HFFc6 (cell line): Measurements from ENCODE around the gene CDKN2A. TPM values are rescaled to one million over a fixed set of nuclear protein-coding genes. Genes with fewer than 3 reads are reported as not detected.
A peak's percentile ranks its signal among the peaks of the same experiment; 100 is the strongest.

Experiments
- DNase-seq: peaks from one replicate; pipeline ENCODE4 v3.0.0-alpha.2; 2018
- H3K27ac Mint-ChIP-seq: 2 replicates; pipeline ENCODE4 v1.8.0; 2020; ENCODE audit warnings: mild to moderate bottlenecking, mixed read lengths
- H3K27me3 Mint-ChIP-seq: 2 replicates; pipeline ENCODE4 v1.8.0; 2021; ENCODE audit warnings: mild to moderate bottlenecking, moderate library complexity, mixed read lengths; ENCODE audit not compliant: insufficient read depth
- H3K36me3 Mint-ChIP-seq: 2 replicates; pipeline ENCODE4 v1.8.0; 2021; ENCODE audit warnings: low read depth, mixed read lengths
- H3K4me1 Mint-ChIP-seq: 2 replicates; pipeline ENCODE4 v1.8.0; 2020; ENCODE audit warnings: low read depth, mixed read lengths
- H3K4me3 Mint-ChIP-seq: 2 replicates; pipeline ENCODE4 v1.8.0; 2020; ENCODE audit warnings: mild to moderate bottlenecking, moderate library complexity, mixed read lengths
- H3K9me3 Mint-ChIP-seq: 2 replicates; pipeline ENCODE4 v1.8.0; 2020; ENCODE audit warnings: mild to moderate bottlenecking, mixed read lengths
- CTCF ChIP-seq: fragments of 200-600 bp; sonication (generic); IDR thresholded peaks from 2 replicates; pipeline ENCODE4 v1.5.0; 2021; ENCODE audit warnings: antibody characterized with exemption, mild to moderate bottlenecking
- total RNA-seq, 6 experiments: library from RNA; stranded (reverse); fragmentation: NEBNext Ultra II Directional; extraction: Animal tissue kit (Norgen Biotek cat#: 25700); gene quantifications; 2 replicates in 1 of 6; 3 replicates in 5 of 6; pipeline ENCODE4 v1.2.3, GENCODE V29; 2021

The CDKN2A gene
- total RNA-seq, 6 experiments from 2014 or later, result 47.7 to 133 (median 121) TPM

GRCh38 chr9:21919377-21920362, 74.5 kb downstream of the CDKN2A start:
- Mint-ChIP-seq H3K36me3 (no peaks in the 10 kb centered on the region; the same call in none of the 2 replicates), H3K9me3 (peaks cover 4% of the 10 kb centered on the region; the same call in 1 of the 2 replicates), H3K27ac (peak overlapping the region; percentile 43), H3K27me3 (no peaks in the 10 kb centered on the region; the same call in 1 of the 2 replicates), H3K4me3 (peak overlapping the region; percentile 47), H3K4me1 (peaks cover 20% of the 10 kb centered on the region)
- no peak for TF ChIP-seq CTCF
- DNase-seq, result peak; percentile 46

Other genes starting within 250 kb of the CDKN2A start
- 10 to 100 TPM; 40.7 to 65.2 (median 52.0) TPM for gene MTAP, start 191.8 kb downstream of the CDKN2A start, total RNA-seq
- 1 to 10 TPM in 4 of 6 experiments, under 1 TPM in 2; 0.61 to 1.5 (median 1.2) TPM for gene CDKN2B-AS1, start 399 bp upstream of the CDKN2A start, total RNA-seq
- gene CDKN2B, start 14.9 kb upstream of the CDKN2A start, total RNA-seq, result 10 to 100 TPM in 1 of 6 experiments, 1 to 10 TPM in 5; 7.1 to 11.6 (median 8.9) TPM